GM18508 (cell line): ENCODE data around the gene CAMSAP1.

Experiments used
- ATAC-seq: cut with Tn5 transposase; IDR thresholded peaks from one replicate; pipeline ENCODE4 v1.9.1; 2021; ENCODE audit warnings: moderate number of reproducible peaks; ENCODE audit not compliant: insufficient read depth, unreplicated experiment

The CAMSAP1 gene

DNA sequence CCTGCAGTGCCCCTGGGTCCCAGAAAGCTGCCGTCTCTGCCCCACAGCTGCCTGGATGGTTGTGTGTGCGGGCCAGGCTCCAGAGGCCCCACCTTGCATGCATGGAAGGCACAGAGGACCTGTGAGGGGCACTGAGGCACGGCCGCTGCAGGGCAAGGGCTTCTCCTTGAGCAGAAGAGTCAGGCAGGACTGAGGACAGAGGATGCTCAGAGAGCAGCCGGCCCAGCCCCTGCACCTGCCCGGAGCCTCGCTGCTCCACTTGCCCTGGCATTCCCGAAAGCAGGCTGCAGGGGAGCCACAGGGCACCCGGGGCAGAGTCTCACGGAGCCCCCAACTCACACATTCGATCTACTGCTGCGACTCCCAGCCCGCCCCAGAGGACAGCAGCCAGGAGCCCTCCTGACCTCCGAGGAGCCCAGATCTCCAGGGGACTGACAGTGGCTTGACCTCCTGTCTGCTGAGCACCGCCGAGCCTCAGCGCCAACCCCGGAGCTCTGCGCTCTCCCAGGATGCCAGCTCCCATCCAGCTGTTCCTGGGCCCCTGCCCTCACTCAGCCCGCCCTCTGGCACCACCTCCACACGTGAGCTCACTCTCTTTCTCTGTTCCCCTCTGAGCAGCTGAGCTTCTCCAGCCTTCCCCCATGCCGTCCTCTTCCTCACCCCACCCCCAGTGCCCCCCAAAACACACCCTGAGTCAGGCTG lies 110.4 kb downstream of the CAMSAP1 start:
- no peak for ATAC-seq

DNA sequence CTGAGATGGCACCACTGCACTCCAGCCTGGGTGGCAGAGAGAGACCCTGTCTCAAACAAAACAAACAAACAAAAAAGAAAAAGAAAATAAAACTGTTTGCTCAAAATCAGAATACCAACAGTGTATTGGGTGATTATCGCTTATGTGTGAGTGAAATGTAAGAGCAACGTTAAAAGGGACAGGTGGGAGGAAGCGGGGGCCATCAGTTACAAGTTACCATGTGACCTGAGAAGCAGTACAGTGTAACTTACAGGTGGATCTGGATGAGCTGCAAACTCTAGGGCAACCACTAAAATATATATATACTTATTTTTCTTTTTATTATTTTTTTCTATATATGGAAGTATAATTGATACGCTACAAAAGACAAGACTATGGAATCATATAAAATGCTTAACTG lies 112.0 kb downstream of the CAMSAP1 start:
- no peak for ATAC-seq

DNA sequence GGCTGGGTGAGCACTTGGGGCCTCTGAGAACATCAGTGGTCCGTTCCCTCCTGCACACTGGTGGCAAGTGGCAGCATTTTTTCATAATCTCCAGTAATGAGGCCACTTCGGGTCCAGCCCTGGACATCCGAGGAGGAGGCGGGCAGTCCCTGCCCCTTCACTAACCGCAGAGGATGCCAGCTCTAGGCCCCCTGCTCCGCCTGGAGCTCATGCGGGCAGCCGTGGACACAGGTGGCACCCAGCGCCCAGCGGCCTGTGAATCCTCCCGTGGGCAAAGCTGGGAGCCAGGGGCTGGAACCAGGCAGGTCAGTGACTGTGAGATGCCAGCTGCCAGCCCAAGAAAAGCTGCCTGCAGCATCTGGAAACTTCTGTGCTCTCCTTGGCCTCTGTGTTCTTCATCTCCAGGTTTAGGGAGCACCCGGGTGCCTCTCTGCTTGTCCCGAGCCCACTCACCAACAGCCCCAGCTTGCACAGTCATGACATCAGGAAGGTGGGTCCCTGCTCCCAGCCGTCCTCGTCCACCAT lies 112.9 kb downstream of the CAMSAP1 start:
- ATAC-seq, result no peak

DNA sequence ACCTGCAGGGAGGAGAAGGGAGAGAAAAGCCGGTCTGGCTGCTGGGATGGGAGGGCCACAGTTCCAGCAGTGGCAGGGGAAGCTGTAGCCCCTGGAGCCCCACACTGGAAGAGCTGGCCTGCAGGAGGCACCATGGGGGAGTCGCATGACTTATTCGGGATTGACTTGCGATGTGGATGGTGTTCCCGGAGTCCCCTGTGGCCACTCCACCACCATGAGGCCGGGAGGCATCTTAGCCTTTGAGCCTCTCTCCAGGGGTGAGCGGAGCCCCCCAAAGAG lies 113.3 kb downstream of the CAMSAP1 start:
- ATAC-seq, result no peak

DNA sequence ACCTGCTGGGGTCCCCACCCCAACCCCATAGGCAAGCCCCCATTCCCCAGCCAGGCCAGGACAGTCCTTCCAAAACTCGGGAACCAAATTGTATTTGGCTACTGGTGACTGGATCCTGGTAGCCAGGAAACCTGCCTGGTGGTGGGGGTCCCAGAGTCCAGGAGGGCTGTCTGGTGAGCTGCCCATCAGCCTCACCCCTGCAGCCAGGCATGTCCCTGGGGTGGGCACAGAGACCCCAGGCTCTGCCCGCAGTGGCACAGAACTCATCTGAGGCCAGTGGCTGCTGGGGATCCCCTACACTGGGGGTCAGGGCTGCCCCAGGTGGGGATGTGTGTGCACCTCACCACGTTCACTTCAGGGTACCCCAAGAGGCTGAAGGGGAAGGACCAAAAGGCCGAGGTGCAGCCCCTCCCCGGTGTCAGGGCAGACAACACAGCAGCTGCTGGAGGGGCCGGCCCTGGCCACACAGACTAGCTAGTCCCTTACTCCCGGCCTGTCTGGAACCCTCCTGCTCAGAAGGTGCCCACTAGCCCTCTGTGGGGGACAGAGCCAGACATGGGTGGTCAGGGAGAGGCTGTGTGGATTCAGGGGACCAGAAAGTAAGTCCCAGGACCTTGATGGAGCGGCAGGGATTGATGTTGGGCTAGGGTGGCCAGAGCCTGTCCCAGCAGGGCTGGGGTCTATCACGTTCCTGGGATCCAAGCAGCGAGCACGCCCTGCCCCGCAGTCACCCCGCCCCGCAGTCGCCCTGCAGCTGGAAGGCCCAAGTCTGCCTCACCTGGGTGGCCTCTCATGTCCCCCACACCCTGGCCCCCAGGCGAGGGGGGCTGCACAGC lies 113.9 kb downstream of the CAMSAP1 start:
- ATAC-seq, result no peak

DNA sequence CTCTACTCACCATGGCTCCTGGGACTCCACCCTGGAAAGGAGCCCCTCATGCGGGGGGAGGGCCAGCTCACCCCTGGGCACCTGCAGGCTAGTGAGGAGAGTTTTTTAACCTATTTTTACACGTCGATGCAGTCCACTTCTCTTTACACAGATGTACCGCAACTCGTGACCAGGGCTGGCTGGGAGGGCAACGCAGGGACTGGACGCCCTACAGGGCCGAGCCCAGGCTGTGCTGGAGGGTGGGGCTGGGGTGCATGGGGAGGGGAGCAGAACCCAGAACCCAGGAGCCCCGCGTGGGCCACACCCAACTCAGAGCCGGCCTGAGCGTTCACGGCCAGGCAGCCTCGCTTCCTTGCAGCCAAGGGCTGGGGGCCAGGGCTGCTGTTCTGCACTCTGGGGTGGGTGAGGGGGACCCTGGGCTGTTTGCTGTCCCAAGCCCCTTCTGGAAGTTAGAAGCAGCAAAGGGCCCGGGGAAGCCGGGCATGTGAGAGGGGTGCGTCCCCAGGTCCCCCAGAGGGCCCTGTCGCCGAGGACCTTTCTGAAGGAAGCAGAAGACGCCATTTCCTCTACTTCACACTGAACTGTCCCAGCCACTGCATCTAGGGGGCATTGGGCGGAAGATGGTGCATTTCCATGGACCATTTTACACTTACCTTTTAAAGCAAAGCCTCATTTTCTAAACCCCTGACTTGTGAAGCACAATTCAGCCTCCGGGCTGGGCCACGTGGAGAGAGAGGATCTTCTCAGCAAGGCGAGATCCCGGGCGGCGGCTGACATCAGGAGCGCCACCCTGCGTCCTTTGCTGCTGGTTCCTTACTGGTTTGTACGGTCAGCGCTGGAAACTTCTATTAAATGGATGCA lies 114.8 kb downstream of the CAMSAP1 start:
- ATAC-seq, result no peak

DNA sequence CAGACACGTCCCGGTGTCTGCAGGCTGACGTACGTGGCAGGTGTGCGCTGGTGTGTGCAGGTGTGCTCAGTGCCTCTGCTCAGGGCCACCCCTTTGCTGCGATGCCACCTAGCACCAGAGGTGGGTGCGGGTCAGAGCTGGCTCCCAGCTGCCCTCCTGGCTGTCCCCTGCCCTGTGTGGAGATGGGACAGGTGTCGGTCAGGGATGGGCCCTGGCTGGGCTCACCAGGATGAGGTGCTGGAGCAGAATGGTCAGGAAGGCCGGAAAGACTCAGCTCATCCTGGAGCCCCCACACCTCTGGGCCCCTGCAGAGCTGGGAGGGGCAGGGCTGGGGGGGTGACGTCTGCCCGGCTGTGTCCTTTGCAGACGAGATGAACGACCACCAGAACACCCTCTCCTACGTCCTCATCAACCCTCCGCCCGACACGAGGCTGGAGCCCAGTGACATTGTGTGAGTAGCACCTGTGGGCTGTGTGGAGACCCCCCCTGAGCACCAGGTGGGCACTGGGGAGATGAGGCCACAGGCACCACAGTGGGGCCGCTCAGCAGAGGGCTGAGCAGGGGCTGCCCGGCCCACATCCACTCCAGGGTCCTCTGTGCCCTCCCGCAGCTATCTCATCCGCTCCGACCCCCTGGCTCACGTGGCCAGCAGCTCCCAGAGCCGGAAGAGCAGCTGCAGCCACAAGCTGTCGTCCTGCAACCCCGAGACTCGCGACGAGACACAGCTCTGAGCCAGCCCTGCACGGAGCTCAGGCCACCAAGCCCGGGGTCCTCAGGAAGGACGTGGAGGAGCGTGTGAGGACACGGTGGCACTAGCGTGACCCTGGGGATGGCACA lies 115.7 kb downstream of the CAMSAP1 start:
- no peak for ATAC-seq

DNA sequence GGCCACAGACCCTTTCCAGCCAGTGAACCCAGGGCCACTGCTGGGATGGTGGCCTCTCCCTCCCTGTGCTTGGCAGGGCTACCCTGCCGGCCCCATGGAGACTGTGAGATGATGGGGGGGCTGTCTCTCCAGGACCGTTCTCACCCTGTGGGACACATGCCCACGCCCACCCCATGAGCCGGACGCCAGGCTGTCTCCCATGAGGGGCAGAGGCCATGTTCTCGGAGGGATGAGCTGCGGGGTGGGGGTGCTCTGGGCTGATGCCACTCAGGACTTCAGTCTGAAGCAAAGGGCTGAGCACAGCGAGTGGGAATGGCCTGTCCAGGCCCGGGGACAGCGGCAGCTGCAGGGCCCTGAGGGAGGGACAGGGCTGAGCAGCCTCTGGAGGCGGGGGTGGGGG lies 116.5 kb downstream of the CAMSAP1 start:
- no peak for ATAC-seq

DNA sequence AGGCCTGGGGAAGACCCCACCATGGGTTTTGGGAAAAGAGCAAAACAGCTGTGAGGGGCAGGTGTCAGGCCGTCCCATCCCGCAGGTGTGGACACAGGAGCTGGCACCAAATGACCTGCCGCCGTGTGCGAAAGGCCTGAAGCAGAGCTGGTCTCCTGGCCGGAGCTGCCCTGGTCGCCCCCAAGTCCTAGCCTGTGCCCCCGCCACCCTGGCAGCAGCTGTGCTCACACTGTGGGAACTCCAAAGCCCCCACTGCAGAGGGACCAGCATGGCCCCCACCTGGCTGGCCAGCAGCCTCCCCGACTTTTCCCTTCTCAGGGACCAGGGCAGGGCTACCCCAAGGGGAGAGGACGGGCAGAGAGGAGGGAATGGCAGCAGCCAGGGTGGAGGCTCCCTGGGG lies 117.0 kb downstream of the CAMSAP1 start:
- ATAC-seq, result no peak

DNA sequence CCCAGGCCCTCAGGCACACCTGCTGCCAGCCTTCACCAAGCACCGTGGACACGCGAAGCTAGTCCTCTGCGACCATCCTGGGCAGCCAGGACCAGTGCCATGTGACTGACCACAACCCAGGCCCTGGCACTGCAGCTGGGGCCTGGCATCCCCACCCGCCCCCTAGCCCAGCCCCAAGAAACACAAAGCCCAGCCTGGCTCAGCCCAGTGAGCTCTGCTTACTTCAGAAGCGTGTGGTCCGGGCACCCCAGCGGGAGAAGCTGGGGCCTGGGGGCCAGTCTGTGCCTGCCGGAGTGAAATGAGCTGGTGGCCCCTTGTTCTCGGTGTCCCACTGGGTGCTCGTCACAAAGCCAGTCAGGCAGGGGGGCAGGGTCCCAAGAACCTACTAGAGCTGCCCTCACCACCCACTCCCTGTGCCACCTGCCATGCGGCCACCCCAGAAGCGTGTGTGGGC lies 117.5 kb downstream of the CAMSAP1 start:
- ATAC-seq, result no peak

DNA sequence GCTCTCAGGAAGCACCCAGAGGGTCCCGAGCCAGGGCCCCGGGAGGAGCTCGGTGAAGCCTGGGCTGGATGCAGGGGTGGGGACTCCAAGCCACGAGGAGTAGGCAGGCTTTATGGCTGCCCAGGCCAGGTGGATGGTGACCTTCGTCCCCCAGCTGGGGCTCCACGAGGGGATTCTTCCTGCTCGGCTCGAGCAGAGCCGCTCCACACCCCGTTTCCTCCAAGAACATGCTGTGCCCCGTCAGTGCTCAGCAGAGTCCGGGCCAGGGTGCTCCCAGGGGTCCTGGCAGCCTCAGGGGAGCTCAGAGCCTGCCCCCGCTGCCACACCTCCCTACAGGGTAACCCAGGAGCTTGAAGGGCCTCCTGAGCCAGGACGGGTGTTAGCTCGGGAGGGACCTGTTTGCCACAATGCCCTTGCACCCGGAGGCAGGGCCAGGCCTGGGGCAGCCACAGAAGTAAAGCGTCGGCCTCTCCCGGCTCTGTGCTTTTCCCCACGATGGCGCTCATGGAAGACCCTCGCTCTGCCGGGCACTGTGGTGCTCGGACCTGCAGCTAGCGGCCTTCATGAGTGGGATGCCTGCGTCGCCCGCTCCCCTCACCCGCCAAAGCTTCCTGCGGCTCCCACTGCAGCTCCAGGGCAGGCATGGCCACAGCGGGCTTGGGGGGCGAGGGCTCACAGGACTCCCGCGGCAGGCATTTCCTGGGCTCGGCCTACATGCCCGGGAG lies 118.6 kb downstream of the CAMSAP1 start:
- ATAC-seq, result no peak

DNA sequence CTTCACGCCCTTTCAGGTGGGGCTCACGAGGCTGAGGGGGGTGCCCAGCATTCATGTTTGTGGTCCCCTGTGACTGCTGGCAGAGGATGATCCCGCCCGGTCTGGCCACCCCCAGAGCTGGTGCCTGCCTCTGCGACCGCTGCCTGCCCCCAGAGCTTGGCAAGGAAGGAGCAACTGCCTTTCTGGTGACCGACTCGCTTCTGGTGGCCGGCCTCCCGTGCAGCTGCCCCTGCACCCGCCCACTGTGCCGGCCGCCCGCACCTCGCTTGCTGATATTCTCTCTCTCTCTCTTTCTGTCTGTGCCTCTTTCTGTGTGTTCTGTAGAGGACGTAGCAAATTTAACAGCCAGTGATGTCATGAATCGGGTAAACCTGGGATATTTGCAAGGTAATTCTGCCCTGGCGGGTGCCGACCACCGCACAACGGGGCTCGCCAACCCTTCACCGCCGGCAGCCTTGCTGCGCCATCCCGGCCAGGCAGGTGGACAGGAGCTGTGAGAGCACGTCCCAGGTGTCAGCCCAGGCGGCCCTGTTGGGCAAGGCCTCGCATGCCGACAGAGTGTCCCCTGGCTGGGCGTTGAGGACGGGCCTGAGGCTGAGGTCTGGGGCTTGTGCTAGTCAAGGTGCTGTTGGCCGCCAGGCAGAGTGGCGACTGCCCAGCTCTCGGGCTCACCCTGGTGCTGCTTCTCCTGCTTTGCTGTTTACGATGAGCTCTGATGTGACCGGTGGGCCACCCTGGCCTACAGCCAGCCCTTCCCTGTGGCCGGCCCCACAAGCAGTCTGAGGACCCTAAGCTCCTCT lies 119.4 kb downstream of the CAMSAP1 start:
- ATAC-seq, result no peak

DNA sequence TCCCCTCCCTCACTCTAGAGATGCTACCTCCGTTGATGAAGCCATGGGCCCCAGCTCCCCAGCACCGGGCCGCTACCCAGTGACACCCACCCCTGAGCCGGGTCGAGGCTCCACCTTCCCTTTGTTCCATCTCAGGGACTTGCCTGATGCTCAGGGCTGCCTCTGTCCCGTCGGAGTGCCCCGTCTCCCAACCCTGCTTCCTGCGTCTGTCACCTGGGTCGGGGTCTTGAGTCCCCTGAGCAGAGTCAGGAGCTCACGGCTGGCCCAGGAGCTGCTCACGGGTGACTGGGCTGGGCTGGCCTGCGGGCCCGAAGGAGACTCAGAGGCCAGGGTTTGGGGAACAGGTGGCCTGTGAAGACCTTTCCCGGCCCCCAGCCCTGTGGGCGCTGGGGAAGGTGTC lies 120.0 kb downstream of the CAMSAP1 start:
- no peak for ATAC-seq

DNA sequence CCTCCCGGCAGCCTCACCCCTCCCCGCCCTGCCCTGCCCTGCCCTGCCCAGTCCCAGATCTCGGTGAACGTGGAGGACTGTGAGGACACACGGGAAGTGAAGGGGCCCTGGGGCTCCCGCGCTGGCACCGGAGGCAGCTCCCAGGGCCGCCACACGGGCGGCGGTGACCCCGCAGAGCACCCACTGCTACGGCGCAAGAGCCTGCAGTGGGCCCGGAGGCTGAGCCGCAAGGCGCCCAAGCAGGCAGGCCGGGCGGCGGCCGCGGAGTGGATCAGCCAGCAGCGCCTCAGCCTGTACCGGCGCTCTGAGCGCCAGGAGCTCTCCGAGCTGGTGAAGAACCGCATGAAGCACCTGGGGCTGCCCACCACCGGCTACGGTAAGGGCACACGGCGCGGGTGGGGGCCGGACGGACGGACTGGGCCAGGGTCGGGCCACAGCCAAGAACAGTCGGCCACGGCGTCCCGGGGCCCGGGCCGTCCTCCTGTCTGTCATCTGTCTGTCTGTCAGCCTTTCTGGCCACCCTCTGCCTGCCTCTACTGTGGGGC lies 121.1 kb downstream of the CAMSAP1 start:
- ATAC-seq, result no peak

DNA sequence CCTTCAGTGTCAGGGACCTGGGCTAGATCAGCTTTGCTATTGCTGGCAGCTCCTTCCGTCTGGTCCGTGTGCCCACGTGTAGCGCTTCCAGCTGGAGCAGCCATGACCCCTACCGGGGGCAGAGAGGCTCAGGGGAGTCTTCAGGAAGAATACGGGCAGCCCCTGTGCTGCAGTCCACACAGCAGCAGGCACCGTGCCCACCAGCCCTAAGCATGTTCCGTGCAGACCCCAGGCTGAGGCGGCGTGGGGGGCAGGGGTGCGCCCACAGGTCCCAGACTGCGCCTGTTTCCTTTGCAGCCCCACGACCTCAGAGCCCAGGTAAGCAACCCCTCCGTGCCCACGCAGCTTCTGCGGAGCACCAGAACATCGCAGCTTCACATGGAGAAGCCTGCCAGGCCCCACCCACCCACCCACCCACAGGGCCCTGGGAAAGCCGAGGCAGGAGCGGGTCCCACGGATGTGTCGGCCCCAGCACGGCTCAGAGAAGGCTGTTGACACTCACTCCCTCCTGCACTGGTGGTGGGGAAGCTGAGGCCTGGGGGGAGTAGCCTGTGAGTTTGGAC lies 122.3 kb downstream of the CAMSAP1 start:
- ATAC-seq, result no peak

DNA sequence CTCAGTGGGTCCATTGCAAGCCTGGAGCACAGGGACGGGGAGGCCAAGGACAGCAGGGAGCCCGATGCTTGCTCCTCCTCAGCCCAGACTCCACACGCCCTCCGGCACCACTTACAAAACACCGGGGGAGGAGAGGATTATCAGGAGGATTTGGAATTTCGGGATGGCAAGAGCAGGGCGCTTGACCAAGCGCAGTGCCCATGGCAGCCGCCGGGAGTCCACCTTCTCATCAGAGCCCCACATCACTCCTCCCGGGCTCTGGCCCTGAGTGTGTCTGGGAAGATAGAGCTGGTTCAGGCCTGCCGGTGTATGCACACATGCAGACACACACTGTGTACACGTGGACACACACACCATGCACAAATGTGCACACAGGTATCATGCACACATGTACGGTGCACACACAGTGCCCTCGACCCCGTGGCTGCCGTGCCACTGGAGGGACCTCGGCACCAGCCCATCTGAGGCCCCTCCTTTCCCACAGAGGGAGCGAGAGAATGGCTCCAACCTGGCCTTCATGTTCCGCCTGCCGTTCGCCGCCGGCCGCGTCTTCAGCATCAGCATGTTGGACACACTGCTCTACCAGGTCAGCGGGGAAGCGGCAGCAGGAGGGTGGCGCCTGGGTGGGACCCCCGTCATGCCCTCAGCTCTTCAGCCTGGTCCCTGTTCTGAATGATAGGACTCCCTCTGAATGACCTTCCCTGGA lies 123.7 kb downstream of the CAMSAP1 start:
- ATAC-seq, result no peak

DNA sequence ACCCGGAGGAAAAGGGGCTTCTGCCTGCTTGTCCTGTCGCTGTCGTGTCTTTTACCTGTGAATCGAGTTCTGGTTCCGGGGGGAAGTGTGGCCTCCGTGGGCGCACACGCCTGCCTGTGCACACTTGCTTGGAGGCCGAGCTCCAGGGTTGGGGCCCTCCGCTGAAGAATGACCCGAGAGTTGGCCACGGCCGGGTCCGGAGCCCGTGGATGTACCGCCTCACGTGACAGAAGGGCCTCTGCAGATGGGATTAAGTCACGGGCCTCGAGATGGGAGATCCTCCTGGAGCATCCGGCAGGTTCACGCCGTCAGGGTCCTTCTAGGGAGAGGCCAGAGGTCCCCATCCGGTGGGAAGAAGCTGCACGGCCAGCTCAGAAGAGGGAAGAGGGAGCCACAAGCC lies 124.4 kb downstream of the CAMSAP1 start:
- ATAC-seq, result no peak
